Measurements from ENCODE around the gene ASB2. TPM values are rescaled to one million over a fixed set of nuclear protein-coding genes. Genes with fewer than 3 reads are reported as not detected.

ASB2 gene
- polyA plus RNA-seq, 1 donor from 2014 or later: 0.26 TPM

DNA sequence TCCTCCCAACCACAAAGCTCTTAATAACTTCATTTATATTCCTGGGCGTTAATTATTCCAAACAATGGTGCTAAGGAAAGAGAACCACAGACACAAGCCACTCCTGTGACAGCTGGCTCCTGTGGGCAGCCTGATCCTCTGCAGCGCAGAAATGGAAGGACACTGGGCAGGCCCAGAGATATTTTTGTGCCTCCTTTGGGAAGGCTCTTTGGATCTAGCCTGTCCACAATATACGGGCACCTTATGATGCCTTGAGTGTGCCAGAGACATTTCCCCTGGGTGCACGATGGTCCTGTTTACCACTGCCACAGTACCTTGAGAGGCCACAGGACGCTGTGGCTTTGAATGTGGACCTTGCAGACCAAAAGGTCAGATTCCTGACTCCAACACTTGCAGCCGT, 2.1 kb downstream of the ASB2 start:
- Histone ChIP-seq H3K9me2 (ENCODE audit: insufficient read depth, low read length) (no peaks in the 10 kb centered on the region), H3K79me2 (replicated peaks; ENCODE audit: insufficient read depth, low read length) (no peaks in the 10 kb centered on the region), H3F3A (ENCODE audit: insufficient read depth, low read length, poor library complexity, severe bottlenecking) (no peaks in the 10 kb centered on the region), H3K9me3 (ENCODE audit: low read length) (no peaks in the 10 kb centered on the region), H4K20me1 (ENCODE audit: insufficient read depth) (no peaks in the 10 kb centered on the region), H3K4me2 (ENCODE audit: low read length) (no peak overlapping the region), H3K36me3 (ENCODE audit: insufficient read depth, low read length) (no peaks in the 10 kb centered on the region), H3K27me3 (ENCODE audit: insufficient read depth, low read depth, low read length) (no peaks in the 10 kb centered on the region), H3K27ac (ENCODE audit: low read length) (no peak overlapping the region), H2AFZ (ENCODE audit: low read depth, low read length) (no peak overlapping the region), H3K4me3 (ENCODE audit: low read length) (no peak overlapping the region), H3K9ac (ENCODE audit: low read length) (no peak overlapping the region)
- TF ChIP-seq EZH2 (IDR thresholded peaks at IDR 0.05; ENCODE audit: borderline replicate concordance, insufficient read depth, low read length, poor library complexity, severe bottlenecking) (no peak), RAD21 (conservative IDR thresholded peaks at IDR 0.05) (no peak), EP300 (conservative IDR thresholded peaks at IDR 0.05; ENCODE audit: poor library complexity, severe bottlenecking) (no peak), TAF1 (IDR thresholded peaks at IDR 0.05; ENCODE audit: low read depth) (no peak), SMC3 (conservative IDR thresholded peaks at IDR 0.05; ENCODE audit: poor library complexity) (no peak), MXI1 (conservative IDR thresholded peaks at IDR 0.05; ENCODE audit: poor library complexity, severe bottlenecking) (no peak), POLR2AphosphoS5 (IDR thresholded peaks at IDR 0.05) (no peak)
- TF ChIP-seq, protein P1, sequence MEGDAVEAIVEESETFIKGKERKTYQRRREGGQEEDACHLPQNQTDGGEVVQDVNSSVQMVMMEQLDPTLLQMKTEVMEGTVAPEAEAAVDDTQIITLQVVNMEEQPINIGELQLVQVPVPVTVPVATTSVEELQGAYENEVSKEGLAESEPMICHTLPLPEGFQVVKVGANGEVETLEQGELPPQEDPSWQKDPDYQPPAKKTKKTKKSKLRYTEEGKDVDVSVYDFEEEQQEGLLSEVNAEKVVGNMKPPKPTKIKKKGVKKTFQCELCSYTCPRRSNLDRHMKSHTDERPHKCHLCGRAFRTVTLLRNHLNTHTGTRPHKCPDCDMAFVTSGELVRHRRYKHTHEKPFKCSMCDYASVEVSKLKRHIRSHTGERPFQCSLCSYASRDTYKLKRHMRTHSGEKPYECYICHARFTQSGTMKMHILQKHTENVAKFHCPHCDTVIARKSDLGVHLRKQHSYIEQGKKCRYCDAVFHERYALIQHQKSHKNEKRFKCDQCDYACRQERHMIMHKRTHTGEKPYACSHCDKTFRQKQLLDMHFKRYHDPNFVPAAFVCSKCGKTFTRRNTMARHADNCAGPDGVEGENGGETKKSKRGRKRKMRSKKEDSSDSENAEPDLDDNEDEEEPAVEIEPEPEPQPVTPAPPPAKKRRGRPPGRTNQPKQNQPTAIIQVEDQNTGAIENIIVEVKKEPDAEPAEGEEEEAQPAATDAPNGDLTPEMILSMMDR (IDR thresholded peaks at IDR 0.05; ENCODE audit: poor library complexity, severe bottlenecking): no peak
- TF ChIP-seq, protein P2, sequence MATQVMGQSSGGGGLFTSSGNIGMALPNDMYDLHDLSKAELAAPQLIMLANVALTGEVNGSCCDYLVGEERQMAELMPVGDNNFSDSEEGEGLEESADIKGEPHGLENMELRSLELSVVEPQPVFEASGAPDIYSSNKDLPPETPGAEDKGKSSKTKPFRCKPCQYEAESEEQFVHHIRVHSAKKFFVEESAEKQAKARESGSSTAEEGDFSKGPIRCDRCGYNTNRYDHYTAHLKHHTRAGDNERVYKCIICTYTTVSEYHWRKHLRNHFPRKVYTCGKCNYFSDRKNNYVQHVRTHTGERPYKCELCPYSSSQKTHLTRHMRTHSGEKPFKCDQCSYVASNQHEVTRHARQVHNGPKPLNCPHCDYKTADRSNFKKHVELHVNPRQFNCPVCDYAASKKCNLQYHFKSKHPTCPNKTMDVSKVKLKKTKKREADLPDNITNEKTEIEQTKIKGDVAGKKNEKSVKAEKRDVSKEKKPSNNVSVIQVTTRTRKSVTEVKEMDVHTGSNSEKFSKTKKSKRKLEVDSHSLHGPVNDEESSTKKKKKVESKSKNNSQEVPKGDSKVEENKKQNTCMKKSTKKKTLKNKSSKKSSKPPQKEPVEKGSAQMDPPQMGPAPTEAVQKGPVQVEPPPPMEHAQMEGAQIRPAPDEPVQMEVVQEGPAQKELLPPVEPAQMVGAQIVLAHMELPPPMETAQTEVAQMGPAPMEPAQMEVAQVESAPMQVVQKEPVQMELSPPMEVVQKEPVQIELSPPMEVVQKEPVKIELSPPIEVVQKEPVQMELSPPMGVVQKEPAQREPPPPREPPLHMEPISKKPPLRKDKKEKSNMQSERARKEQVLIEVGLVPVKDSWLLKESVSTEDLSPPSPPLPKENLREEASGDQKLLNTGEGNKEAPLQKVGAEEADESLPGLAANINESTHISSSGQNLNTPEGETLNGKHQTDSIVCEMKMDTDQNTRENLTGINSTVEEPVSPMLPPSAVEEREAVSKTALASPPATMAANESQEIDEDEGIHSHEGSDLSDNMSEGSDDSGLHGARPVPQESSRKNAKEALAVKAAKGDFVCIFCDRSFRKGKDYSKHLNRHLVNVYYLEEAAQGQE (IDR thresholded peaks at IDR 0.05; ENCODE audit: borderline replicate concordance): no peak

GRCh38 chr14:93973607-93974006, 2.8 kb downstream of the ASB2 start:
- Histone ChIP-seq H3K9ac (ENCODE audit: low read length) (no peak overlapping the region), H3K36me3 (ENCODE audit: insufficient read depth, low read length) (no peaks in the 10 kb centered on the region), H3K4me3 (ENCODE audit: low read length) (no peak overlapping the region), H4K20me1 (ENCODE audit: insufficient read depth) (no peaks in the 10 kb centered on the region), H3K9me3 (ENCODE audit: low read length) (no peaks in the 10 kb centered on the region), H3K27me3 (ENCODE audit: insufficient read depth, low read depth, low read length) (no peaks in the 10 kb centered on the region), H3K27ac (ENCODE audit: low read length) (no peak overlapping the region), H3K4me2 (ENCODE audit: low read length) (no peak overlapping the region), H3F3A (ENCODE audit: insufficient read depth, low read length, poor library complexity, severe bottlenecking) (no peaks in the 10 kb centered on the region), H3K9me2 (ENCODE audit: insufficient read depth, low read length) (no peaks in the 10 kb centered on the region), H2AFZ (ENCODE audit: low read depth, low read length) (no peak overlapping the region), H3K79me2 (replicated peaks; ENCODE audit: insufficient read depth, low read length) (no peaks in the 10 kb centered on the region)
- TF ChIP-seq SMC3 (conservative IDR thresholded peaks at IDR 0.05; ENCODE audit: poor library complexity): no peak
- TF ChIP-seq POLR2AphosphoS5 (IDR thresholded peaks at IDR 0.05): no peak
- TF ChIP-seq EP300 (conservative IDR thresholded peaks at IDR 0.05; ENCODE audit: poor library complexity, severe bottlenecking): no peak
- TF ChIP-seq RAD21 (conservative IDR thresholded peaks at IDR 0.05): no peak
- no peak for TF ChIP-seq TAF1 (IDR thresholded peaks at IDR 0.05; ENCODE audit: low read depth)
- TF ChIP-seq EZH2 (IDR thresholded peaks at IDR 0.05; ENCODE audit: borderline replicate concordance, insufficient read depth, low read length, poor library complexity, severe bottlenecking): no peak
- TF ChIP-seq, protein P2 (IDR thresholded peaks at IDR 0.05; ENCODE audit: borderline replicate concordance): no peak
- no peak for TF ChIP-seq MXI1 (conservative IDR thresholded peaks at IDR 0.05; ENCODE audit: poor library complexity, severe bottlenecking)
- TF ChIP-seq, protein P1 (IDR thresholded peaks at IDR 0.05; ENCODE audit: poor library complexity, severe bottlenecking): no peak
